Peyer's patch (tissue), 4 donors: Measurements from ENCODE around the gene PIP5KL1. TPM values are rescaled to one million over a fixed set of nuclear protein-coding genes. Genes with fewer than 3 reads are reported as not detected.

ENCODE experiments used
- DNase-seq, 3 donors: peaks; one replicate each; pipeline ENCODE4 v3.0.0-alpha.2; 2017 to 2019
- H3K27ac ChIP-seq, 4 donors: fragments of 200-600 bp; sonication (generic); one replicate each; pipeline ENCODE4 v1.5.1; 2016 to 2019
- H3K27me3 ChIP-seq, 2 donors: fragments of 200-600 bp; sonication (generic); one replicate each; pipeline ENCODE4 v1.5.1; 2019
- H3K36me3 ChIP-seq, 3 donors: fragments of 200-600 bp; sonication (generic); one replicate each; pipeline ENCODE4 v1.5.1; 2016 to 2019
- H3K4me1 ChIP-seq, 4 donors: fragments of 200-600 bp; sonication (generic); one replicate each; pipeline ENCODE4 v1.5.1; 2016 to 2019
- H3K4me3 ChIP-seq, 4 donors: fragments of 200-600 bp; sonication (generic); 1 replicate in 3 of 4; 2 replicates in 1 of 4; pipeline ENCODE4 v1.5.1; 2016 to 2019; ENCODE audit warnings: mild to moderate bottlenecking in 1 of 4
- H3K9me3 ChIP-seq, 4 donors: fragments of 200-600 bp; sonication (generic); one replicate each; pipeline ENCODE4 v1.5.1; 2016 to 2019; ENCODE audit warnings: mild to moderate bottlenecking in 1 of 4
- POLR2A ChIP-seq, 2 donors: fragments of 450-650 bp; IDR thresholded peaks; one replicate each; pipeline ENCODE4 v1.5.1; 2017; ENCODE audit warnings: antibody characterized with exemption in 2 of 2, mild to moderate bottlenecking in 2 of 2, moderate library complexity in 2 of 2
- total RNA-seq, 4 donors: library from RNA; depleted of rRNA; stranded (reverse); fragments of >200 nt; gene quantifications; one replicate each; pipeline ENCODE4 v1.1.0, GENCODE V29; 2016
- TF ChIP-seq, protein P1 (sequence below), 6 experiments: fragments of 450-650 bp in 4 of 6; fragments of 200-600 bp in 2 of 6; sonication (generic) in 1 of 6; IDR thresholded peaks; one replicate each; pipeline ENCODE4 v1.5.1; 2017 to 2019; ENCODE audit warnings: antibody characterized with exemption in 6 of 6, mild to moderate bottlenecking in 3 of 6, moderate library complexity in 1 of 6

Gene PIP5KL1
- total RNA-seq, 4 donors from 2014 or later: 2.5 TPM; not detected in 3

DNA sequence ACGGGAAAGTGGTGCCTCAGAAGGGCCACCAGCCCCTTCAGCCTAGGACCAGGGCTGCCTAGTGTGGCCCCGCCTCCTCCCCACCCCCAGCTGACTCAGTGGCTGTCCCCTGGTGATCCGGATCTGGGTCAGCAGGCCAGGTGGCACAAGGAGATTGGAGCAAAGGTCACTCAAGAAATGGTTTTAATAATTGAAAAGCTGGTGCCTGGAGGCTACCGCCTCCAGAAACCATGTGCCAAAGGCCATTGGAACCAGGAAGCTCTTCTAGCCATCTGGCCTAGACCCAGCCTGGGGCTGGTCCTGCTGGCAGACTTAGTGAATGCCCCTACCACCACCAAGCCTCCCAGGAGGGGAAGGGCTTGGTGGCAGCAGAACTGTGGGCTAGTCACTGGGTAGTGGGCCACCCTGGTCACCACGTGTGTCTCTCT, 15.2 kb downstream of the PIP5KL1 start:
- TF ChIP-seq POLR2A (IDR thresholded peaks at IDR 0.05): no peak
- TF ChIP-seq, protein P1, sequence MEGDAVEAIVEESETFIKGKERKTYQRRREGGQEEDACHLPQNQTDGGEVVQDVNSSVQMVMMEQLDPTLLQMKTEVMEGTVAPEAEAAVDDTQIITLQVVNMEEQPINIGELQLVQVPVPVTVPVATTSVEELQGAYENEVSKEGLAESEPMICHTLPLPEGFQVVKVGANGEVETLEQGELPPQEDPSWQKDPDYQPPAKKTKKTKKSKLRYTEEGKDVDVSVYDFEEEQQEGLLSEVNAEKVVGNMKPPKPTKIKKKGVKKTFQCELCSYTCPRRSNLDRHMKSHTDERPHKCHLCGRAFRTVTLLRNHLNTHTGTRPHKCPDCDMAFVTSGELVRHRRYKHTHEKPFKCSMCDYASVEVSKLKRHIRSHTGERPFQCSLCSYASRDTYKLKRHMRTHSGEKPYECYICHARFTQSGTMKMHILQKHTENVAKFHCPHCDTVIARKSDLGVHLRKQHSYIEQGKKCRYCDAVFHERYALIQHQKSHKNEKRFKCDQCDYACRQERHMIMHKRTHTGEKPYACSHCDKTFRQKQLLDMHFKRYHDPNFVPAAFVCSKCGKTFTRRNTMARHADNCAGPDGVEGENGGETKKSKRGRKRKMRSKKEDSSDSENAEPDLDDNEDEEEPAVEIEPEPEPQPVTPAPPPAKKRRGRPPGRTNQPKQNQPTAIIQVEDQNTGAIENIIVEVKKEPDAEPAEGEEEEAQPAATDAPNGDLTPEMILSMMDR (IDR thresholded peaks at IDR 0.05): no peak
- Histone ChIP-seq H3K27ac (peak overlapping the region; percentile 55 to 89 (median 76)), H3K27me3 (no peaks in the 10 kb centered on the region), H3K36me3 (peaks cover 0 to 33% (median 0%) of the 10 kb centered on the region in 3 donors), H3K4me1 (peaks cover 6 to 57% (median 36%) of the 10 kb centered on the region in 4 donors), H3K9me3 (no peaks in the 10 kb centered on the region), H3K4me3 (peak overlapping the region; percentile 66 to 76 (median 72))
- peak in 2 of 3 donors; percentile 70 to 79 for DNase-seq

DNA sequence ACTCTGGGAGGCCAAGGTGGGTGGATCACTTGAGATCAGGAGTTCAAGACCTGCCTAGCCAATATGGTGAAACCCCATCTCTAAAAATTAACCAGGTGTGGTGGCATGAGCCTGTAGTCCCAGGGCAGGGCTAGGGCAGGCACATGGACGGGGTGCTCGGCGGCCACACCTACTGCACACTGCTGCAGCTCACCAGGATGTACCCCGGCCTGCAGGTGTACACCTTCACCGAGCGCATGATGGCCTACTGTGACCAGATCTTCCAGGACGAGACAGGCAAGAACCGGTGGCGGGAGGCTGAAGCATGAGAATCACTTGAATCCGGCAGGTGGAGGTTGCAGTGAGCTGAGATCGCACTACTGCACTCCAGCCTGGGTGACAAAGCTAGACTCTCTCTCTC, 16.9 kb downstream of the PIP5KL1 start:
- H3K9me3 ChIP-seq: no peaks in the 10 kb centered on the region
- no peak for DNase-seq
- H3K4me1 ChIP-seq: peaks cover 2 to 52% (median 33%) of the 10 kb centered on the region in 4 donors
- H3K27me3 ChIP-seq: no peaks in the 10 kb centered on the region
- TF ChIP-seq POLR2A (IDR thresholded peaks at IDR 0.05): no peak
- TF ChIP-seq, protein P1 (IDR thresholded peaks at IDR 0.05): no peak
- H3K27ac ChIP-seq: peak overlapping the region in 1 of 4 donors; percentile 65
- H3K36me3 ChIP-seq: peaks cover 0 to 41% (median 0%) of the 10 kb centered on the region in 3 donors
- H3K4me3 ChIP-seq: no peak overlapping the region

DNA sequence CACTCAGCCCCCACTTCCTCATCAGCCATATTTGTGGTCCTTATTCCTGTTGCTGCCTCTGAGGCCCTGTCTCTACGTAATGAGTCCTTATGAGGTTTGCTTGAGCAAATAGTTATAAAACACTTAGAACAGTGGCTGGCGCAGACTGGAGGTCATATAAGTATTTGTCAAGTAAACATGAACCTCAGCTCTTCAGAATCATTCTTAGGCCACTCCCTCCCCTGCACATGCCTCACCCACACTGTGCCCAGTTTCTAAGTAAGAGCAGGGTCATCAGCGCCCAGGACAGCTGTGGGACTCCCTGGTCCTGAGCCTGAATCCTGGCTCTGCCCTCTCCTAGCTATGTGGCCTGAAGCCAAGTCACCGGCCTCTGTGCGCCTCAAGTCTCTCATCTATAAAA, 17.7 kb downstream of the PIP5KL1 start:
- no peaks in the 10 kb centered on the region for H3K27me3 ChIP-seq
- H3K36me3 ChIP-seq: peaks cover 0 to 47% (median 0%) of the 10 kb centered on the region in 3 donors
- peaks cover 2 to 44% (median 25%) of the 10 kb centered on the region in 4 donors for H3K4me1 ChIP-seq
- TF ChIP-seq, protein P1 (IDR thresholded peaks at IDR 0.05): no peak
- no peak for TF ChIP-seq POLR2A (IDR thresholded peaks at IDR 0.05)
- no peak overlapping the region for H3K4me3 ChIP-seq
- peak overlapping the region in 2 of 4 donors; percentile 37 to 65 for H3K27ac ChIP-seq
- peak in 2 of 3 donors; percentile 61 to 71 for DNase-seq
- H3K9me3 ChIP-seq: no peaks in the 10 kb centered on the region

DNA sequence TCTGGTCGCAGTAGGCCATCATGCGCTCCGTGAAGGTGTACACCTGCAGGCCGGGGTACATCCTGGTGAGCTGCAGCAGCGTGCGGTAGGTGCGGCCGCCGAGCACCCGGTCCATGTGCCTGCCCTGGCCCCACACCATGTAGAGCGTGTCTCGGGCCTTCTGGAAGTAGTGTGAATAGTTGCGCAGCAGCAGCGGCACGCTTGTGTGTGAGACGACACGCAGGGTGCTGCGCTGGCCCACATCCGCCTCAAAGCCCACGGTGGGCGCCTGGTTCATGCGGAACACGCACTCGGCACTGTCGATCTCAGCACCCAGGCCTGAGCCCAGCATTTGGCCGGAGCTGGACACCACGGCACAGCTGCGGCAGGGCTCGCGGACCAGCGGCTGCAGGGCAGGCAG, 18.3 kb downstream of the PIP5KL1 start:
- no peak overlapping the region for H3K4me3 ChIP-seq
- no peaks in the 10 kb centered on the region for H3K27me3 ChIP-seq
- no peaks in the 10 kb centered on the region for H3K9me3 ChIP-seq
- H3K4me1 ChIP-seq: peaks cover 2 to 39% (median 24%) of the 10 kb centered on the region in 4 donors
- H3K27ac ChIP-seq: peak overlapping the region in 2 of 4 donors; percentile 37 to 65
- no peak for DNase-seq
- peaks cover 0 to 49% (median 0%) of the 10 kb centered on the region in 3 donors for H3K36me3 ChIP-seq
- TF ChIP-seq, protein P1 (IDR thresholded peaks at IDR 0.05): no peak
- TF ChIP-seq POLR2A (IDR thresholded peaks at IDR 0.05): no peak

DNA sequence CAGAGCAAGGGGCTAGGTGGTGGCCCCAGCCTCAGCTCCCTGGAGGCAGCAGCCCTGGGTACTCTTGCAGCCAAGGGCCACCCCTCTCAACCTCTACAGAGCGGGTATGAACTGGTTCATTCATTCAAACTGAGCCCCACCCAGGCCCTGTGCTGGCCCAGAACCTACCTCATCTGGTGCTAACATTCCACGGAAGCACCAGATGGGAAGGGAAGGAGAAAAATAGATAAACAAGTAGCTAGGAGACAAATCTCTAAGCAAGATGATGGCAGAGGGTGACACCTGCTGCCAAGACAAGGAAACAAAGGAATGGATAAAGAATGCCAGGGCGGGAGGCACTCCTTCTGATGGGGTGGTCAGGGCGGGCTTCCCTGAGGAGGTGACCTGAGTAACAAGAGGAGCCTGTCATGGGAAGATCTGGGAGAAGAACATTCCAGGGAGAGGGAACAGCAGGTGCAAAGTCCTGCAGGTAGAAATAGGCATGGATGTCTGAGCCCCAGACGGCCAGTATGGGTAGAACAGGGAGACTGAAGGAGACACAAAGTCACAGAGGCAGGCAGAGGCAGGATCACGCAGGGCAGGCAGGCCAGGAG, 19.9 kb downstream of the PIP5KL1 start:
- no peak for DNase-seq
- peaks cover 2 to 40% (median 34%) of the 10 kb centered on the region in 4 donors for H3K4me1 ChIP-seq
- no peaks in the 10 kb centered on the region for H3K27me3 ChIP-seq
- peaks cover 0 to 49% (median 0%) of the 10 kb centered on the region in 3 donors for H3K36me3 ChIP-seq
- H3K4me3 ChIP-seq: no peak overlapping the region
- H3K27ac ChIP-seq: peak overlapping the region in 3 of 4 donors; percentile 2 to 65 (median 63)
- TF ChIP-seq, protein P1 (IDR thresholded peaks at IDR 0.05): peak in 3 of 6 experiments; percentile 16 to 40 (median 34)
- no peak for TF ChIP-seq POLR2A (IDR thresholded peaks at IDR 0.05)
- H3K9me3 ChIP-seq: no peaks in the 10 kb centered on the region
